Endothelial cell of umbilical vein (primary cell): Measurements from ENCODE around the gene AMZ1. TPM values are rescaled to one million over a fixed set of nuclear protein-coding genes. Genes with fewer than 3 reads are reported as not detected.

Experiments used
- BruUV-seq: library from RNA; stranded (reverse); fragments of 400-500 nt; replicated peaks from 2 replicates; lab custom pipeline; 2021; lab: Mats Ljungman, UMichigan
- CTCF ChIA-PET: fragments of 300-600, 350-600 bp; sonication (Branson Sonifier 250); formaldehyde crosslinking; loops from one replicate; lab custom pipeline; 2021; ENCODE audit warnings: antibody characterized with exemption, inconsistent platforms; lab: Charles Lee
- POLR2A ChIA-PET: fragments of 300-600, 350-600 bp; sonication (Branson Sonifier 250); formaldehyde crosslinking; loops from one replicate; lab custom pipeline; 2021; ENCODE audit warnings: antibody characterized with exemption, inconsistent platforms; lab: Charles Lee
- DNase-seq: peaks from one replicate; pipeline ENCODE4 v3.0.0-alpha.2; 2011; ENCODE audit warnings: low read depth, low spot score
- FAIRE-seq: peaks from 2 replicates; lab custom pipeline; 2011; peaks lifted over from hg19 to GRCh38; lab: Jason Lieb, UNC
- H2AFZ ChIP-seq: 2 replicates; pipeline ENCODE4 v1.6.0; 2012; ENCODE audit warnings: low read depth, low read length, control low read depth, inconsistent platforms
- H3K27ac ChIP-seq: 2 replicates; pipeline ENCODE4 v1.5.1; 2011; ENCODE audit warnings: low read depth, mild to moderate bottlenecking, control low read depth, low read length, moderate library complexity; ENCODE audit not compliant: insufficient read depth
- H3K27me3 ChIP-seq, 2 experiments: 2 replicates each; pipeline versions ENCODE4 v1.6.0 to v1.6.1; 2011; ENCODE audit warnings: low read length in 2 of 2, mixed read lengths in 1 of 2; ENCODE audit not compliant: control insufficient read depth in 2 of 2, insufficient read depth in 2 of 2
- H3K36me3 ChIP-seq, 2 experiments: 2 replicates in 1 of 2; 3 replicates in 1 of 2; pipeline ENCODE4 v1.5.1; 2011; ENCODE audit warnings: low read length in 2 of 2, mild to moderate bottlenecking in 1 of 2, moderate library complexity in 1 of 2; ENCODE audit not compliant: control insufficient read depth in 2 of 2, insufficient read depth in 2 of 2; ENCODE audit errors: extremely low read depth in 1 of 2
- H3K4me1 ChIP-seq: 3 replicates; pipeline ENCODE4 v1.5.1; 2011; ENCODE audit warnings: mild to moderate bottlenecking, low read length; ENCODE audit not compliant: control insufficient read depth, insufficient read depth; ENCODE audit errors: extremely low read depth
- H3K4me2 ChIP-seq: 2 replicates; pipeline ENCODE4 v1.6.1; 2011; ENCODE audit warnings: low read length, control low read depth, mixed read lengths; ENCODE audit not compliant: insufficient read depth
- H3K4me3 ChIP-seq, 3 experiments: fragments of 200-600 bp in 1 of 3; sonication (generic), shearing (Covaris generic) in 1 of 3; replicated peaks in 1 of 3; 2 replicates each; pipeline ENCODE4 v1.5.1; 2011 to 2016; ENCODE audit warnings: control low read depth in 3 of 3, low read length in 3 of 3, mild to moderate bottlenecking in 2 of 3, inconsistent platforms in 1 of 3, low read depth in 1 of 3, moderate library complexity in 1 of 3; ENCODE audit not compliant: insufficient read depth in 1 of 3
- H3K79me2 ChIP-seq: 2 replicates; pipeline ENCODE4 v1.6.0; 2012; ENCODE audit warnings: low read length, inconsistent platforms; ENCODE audit not compliant: control insufficient read depth, insufficient read depth
- H3K9ac ChIP-seq: replicated peaks from 2 replicates; pipeline ENCODE3; 2011; ENCODE audit warnings: low read length, control low read depth; ENCODE audit not compliant: insufficient read depth; ENCODE audit errors: extremely low read depth
- H3K9me1 ChIP-seq: replicated peaks from 3 replicates; pipeline ENCODE4 v1.6.0; 2011; ENCODE audit warnings: mild to moderate bottlenecking, low read length; ENCODE audit not compliant: control insufficient read depth, insufficient read depth; ENCODE audit errors: extremely low read depth
- H3K9me3 ChIP-seq: replicated peaks from 2 replicates; pipeline ENCODE4 v1.5.1; 2012; ENCODE audit warnings: low read length, inconsistent platforms; ENCODE audit not compliant: control insufficient read depth, insufficient read depth
- H4K20me1 ChIP-seq: replicated peaks from 2 replicates; pipeline ENCODE3; 2011; ENCODE audit warnings: mild to moderate bottlenecking, low read length; ENCODE audit not compliant: control insufficient read depth, insufficient read depth; ENCODE audit errors: extremely low read depth
- CTCF ChIP-seq, 2 donors: IDR thresholded peaks; 1 replicate in 1 of 2; 2 replicates in 1 of 2; pipeline ENCODE4 v1.5.1; 2011; ENCODE audit warnings: low read length in 2 of 2, mild to moderate bottlenecking in 2 of 2, moderate library complexity in 2 of 2, control low read depth in 1 of 2, inconsistent platforms in 1 of 2, low read depth in 1 of 2; ENCODE audit not compliant: insufficient read depth in 1 of 2; ENCODE audit errors: extremely low read depth in 1 of 2
- EZH2 ChIP-seq: IDR thresholded peaks from 2 replicates; pipeline ENCODE4 v1.6.1; 2012; ENCODE audit warnings: borderline replicate concordance, low read depth, mild to moderate bottlenecking, moderate library complexity, low read length, inconsistent platforms; ENCODE audit not compliant: severe bottlenecking
- FOS ChIP-seq: IDR thresholded peaks from 2 replicates; pipeline ENCODE4 v1.6.1; 2011; ENCODE audit warnings: mild to moderate bottlenecking, low read length, moderate library complexity, borderline replicate concordance; ENCODE audit not compliant: insufficient read depth
- GATA2 ChIP-seq: IDR thresholded peaks from 2 replicates; pipeline ENCODE4 v1.7.0; 2011; ENCODE audit warnings: low read depth, mild to moderate bottlenecking, moderate library complexity, mixed read lengths, low read length; ENCODE audit not compliant: insufficient read length, insufficient read depth
- JUN ChIP-seq: IDR thresholded peaks from 2 replicates; pipeline ENCODE4 v1.6.1; 2011; ENCODE audit warnings: borderline replicate concordance, low read depth; ENCODE audit not compliant: insufficient read length, insufficient read depth
- MAX ChIP-seq: IDR thresholded peaks from 2 replicates; pipeline ENCODE4 v1.6.1; 2011; ENCODE audit not compliant: insufficient read depth, insufficient read length
- MYC ChIP-seq: IDR thresholded peaks from one replicate; pipeline ENCODE4 v1.6.1; 2011; ENCODE audit warnings: mild to moderate bottlenecking, low read depth, low read length
- POLR2A ChIP-seq: IDR thresholded peaks from 2 replicates; pipeline ENCODE4 v1.6.1; 2012; ENCODE audit warnings: low read depth, mild to moderate bottlenecking, control low read depth, low read length
- POLR2AphosphoS5 ChIP-seq: IDR thresholded peaks from 2 replicates; pipeline ENCODE4 v1.6.1; 2012; ENCODE audit warnings: low read depth, mild to moderate bottlenecking, control low read depth, low read length, moderate library complexity; ENCODE audit not compliant: insufficient read depth
- dilution Hi-C: fragments of 300-500 bp; cut with MboI; formaldehyde crosslinking; loops from one replicate; pipeline ENCODE4 v1.15.0; 2019; ENCODE audit warnings: low sequenced_read_pairs; ENCODE audit not compliant: extremely low pct_ligation_motif_present
- intact Hi-C: fragments of 100-400 bp; cut with micrococcal nuclease; formaldehyde crosslinking; loops from one replicate; pipeline ENCODE4 v1.10.0; 2022
- polyA plus RNA-seq, 4 experiments: library from polyadenylated mRNA; depleted of rRNA in 3 of 4; stranded (reverse) in 3 of 4; unstranded in 1 of 4; fragments of >200 nt; gene quantifications; 2 replicates each; pipeline versions ENCODE4 v1.2.1 to v1.2.3, GENCODE V29; 2011 to 2012; ENCODE audit warnings: missing spikeins in 1 of 4
- total RNA-seq: library from RNA; stranded (reverse); gene quantifications from 2 replicates; pipeline ENCODE4 v1.2.3, GENCODE V29; 2021

AMZ1 gene
- total and polyA plus RNA-seq, 2 donors (not counting 3 experiments of a cell fraction or from before 2014, with no cell fraction given) = not detected

DNA sequence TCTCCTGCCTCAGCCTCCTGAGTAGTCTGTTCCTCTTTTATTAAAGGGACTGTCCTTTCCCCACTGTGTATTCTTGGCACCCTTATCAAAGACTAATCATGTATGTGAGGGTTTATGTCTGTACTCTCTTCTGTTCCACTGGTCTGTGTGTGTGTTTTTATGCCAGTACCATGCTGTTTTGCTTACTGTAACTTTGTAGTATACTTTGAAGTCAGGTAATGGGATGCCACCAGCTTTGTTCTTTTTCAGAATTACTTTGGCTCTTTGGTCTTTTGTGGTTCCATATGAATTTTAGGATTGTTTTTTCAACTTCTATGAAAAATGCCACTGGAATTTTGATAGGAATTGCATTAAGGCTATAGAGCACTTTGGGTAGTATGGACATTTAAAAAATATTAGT is 14.1 kb upstream of the AMZ1 start:
- H3K9me3 ChIP-seq = no peaks in the 10 kb centered on the region
- no peaks in the 10 kb centered on the region for H3K79me2 ChIP-seq
- FAIRE-seq (no peak), DNase-seq (no peak)
- intact Hi-C loops = loop anchor here (5.0 kb wide), 2 partner anchors 188 to 483 kb away; no protein-coding TSS in a partner anchor
- no peak overlapping the region for H3K9ac ChIP-seq
- H3K27ac ChIP-seq = no peak overlapping the region
- H3K36me3 ChIP-seq = no peaks in the 10 kb centered on the region
- no peaks in the 10 kb centered on the region for H4K20me1 ChIP-seq
- ChIA-PET CTCF (no interaction called here), POLR2A (interaction anchor here (0.6 kb wide), 1 partner anchor 52 kb away, joined by 3 read pairs; no protein-coding TSS in a partner anchor)
- no peak for TF ChIP-seq EZH2
- no peak for TF ChIP-seq POLR2A
- TF ChIP-seq GATA2 = no peak
- TF ChIP-seq MAX = no peak
- TF ChIP-seq POLR2AphosphoS5 = no peak
- no peak for TF ChIP-seq JUN
- no peak for TF ChIP-seq CTCF (IDR thresholded peaks at IDR 0.05; ENCODE audit: extremely low read depth in 1 of 2, insufficient read depth in 1 of 2, low read depth in 1 of 2, low read length in 2 of 2)
- TF ChIP-seq FOS = no peak
- TF ChIP-seq MYC = no peak
- dilution Hi-C loops = no loop called here
- H3K4me3 ChIP-seq = no peak overlapping the region
- H3K27me3 ChIP-seq = no peaks in the 10 kb centered on the region
- no peaks in the 10 kb centered on the region for H3K9me1 ChIP-seq
- H2AFZ ChIP-seq = no peak overlapping the region
- no peaks in the 10 kb centered on the region for H3K4me1 ChIP-seq
- no peak overlapping the region for H3K4me2 ChIP-seq
- no TSS peak for BruUV-seq
